ENCODE measurements around the gene KCTD21. TPM values are rescaled to one million over a fixed set of nuclear protein-coding genes. Genes with fewer than 3 reads are reported as not detected.

The KCTD21 gene
- total RNA-seq, 1 donor from 2014 or later, result 5.2 TPM

GRCh38 chr11:78192223-78192719, 3.8 kb upstream of the KCTD21 start:
- no peak overlapping the region for H3K4me3 Mint-ChIP-seq
- no peak for TF ChIP-seq CTCF (IDR thresholded peaks at IDR 0.05; ENCODE audit: unreplicated experiment)
- H3K27ac Mint-ChIP-seq, result no peak overlapping the region
- no peaks in the 10 kb centered on the region for H3K9me3 Mint-ChIP-seq
- no peak for DNase-seq (ENCODE audit: low spot score in 2 of 2, unreplicated experiment in 2 of 2)
- H3K36me3 Mint-ChIP-seq, result peaks cover 2% of the 10 kb centered on the region
- peaks cover 34% of the 10 kb centered on the region for H3K4me1 Mint-ChIP-seq
- H3K27me3 Mint-ChIP-seq (ENCODE audit: low read depth), result no peaks in the 10 kb centered on the region

- DNase-seq (ENCODE audit: low spot score in 2 of 2, unreplicated experiment in 2 of 2), result no peak
- Mint-ChIP-seq H3K4me1 (peaks cover 38% of the 10 kb centered on the region), H3K27ac (no peak overlapping the region), H3K27me3 (ENCODE audit: low read depth) (no peaks in the 10 kb centered on the region), H3K36me3 (no peaks in the 10 kb centered on the region), H3K9me3 (no peaks in the 10 kb centered on the region), H3K4me3 (no peak overlapping the region)
- no peak for TF ChIP-seq CTCF (IDR thresholded peaks at IDR 0.05; ENCODE audit: unreplicated experiment)
These were observed 2.6 kb upstream of the KCTD21 start for GRCh38 chr11:78190871-78191538.

GRCh38 chr11:78190374-78190773, 1.9 kb upstream of the KCTD21 start:
- Mint-ChIP-seq H3K4me3 (peak overlapping the region; percentile 95), H3K4me1 (peaks cover 37% of the 10 kb centered on the region)

GRCh38 chr11:78189851-78190250, 1.4 kb upstream of the KCTD21 start:
- no peak for DNase-seq (ENCODE audit: low spot score in 2 of 2, unreplicated experiment in 2 of 2)
- Mint-ChIP-seq H3K27ac (peak overlapping the region; percentile 43), H3K4me3 (peak overlapping the region; percentile 95), H3K9me3 (no peaks in the 10 kb centered on the region), H3K36me3 (no peaks in the 10 kb centered on the region), H3K27me3 (ENCODE audit: low read depth) (no peaks in the 10 kb centered on the region), H3K4me1 (peaks cover 32% of the 10 kb centered on the region)
- no peak for TF ChIP-seq CTCF (IDR thresholded peaks at IDR 0.05; ENCODE audit: unreplicated experiment)

More at GRCh38 chr11:78190374-78190773, 1.9 kb upstream of the KCTD21 start:
- no peak for TF ChIP-seq CTCF (IDR thresholded peaks at IDR 0.05; ENCODE audit: unreplicated experiment)
- no peak for DNase-seq (ENCODE audit: low spot score in 2 of 2, unreplicated experiment in 2 of 2)
- no peaks in the 10 kb centered on the region for H3K27me3 Mint-ChIP-seq (ENCODE audit: low read depth)
- H3K9me3 Mint-ChIP-seq, result no peaks in the 10 kb centered on the region
- no peaks in the 10 kb centered on the region for H3K36me3 Mint-ChIP-seq
- no peak overlapping the region for H3K27ac Mint-ChIP-seq

GRCh38 chr11:78189174-78189724, 823 bp upstream of the KCTD21 start:
- Mint-ChIP-seq H3K27me3 (ENCODE audit: low read depth) (no peaks in the 10 kb centered on the region), H3K27ac (peak overlapping the region; percentile 43), H3K4me3 (peak overlapping the region; percentile 95), H3K4me1 (peaks cover 27% of the 10 kb centered on the region), H3K9me3 (no peaks in the 10 kb centered on the region), H3K36me3 (no peaks in the 10 kb centered on the region)
- no peak for DNase-seq (ENCODE audit: low spot score in 2 of 2, unreplicated experiment in 2 of 2)
- no peak for TF ChIP-seq CTCF (IDR thresholded peaks at IDR 0.05; ENCODE audit: unreplicated experiment)

Measured in mesothelial cell of epicardium (in vitro differentiated cells).